ENCODE measurements around the gene OR10H3.

The OR10H3 gene

DNA sequence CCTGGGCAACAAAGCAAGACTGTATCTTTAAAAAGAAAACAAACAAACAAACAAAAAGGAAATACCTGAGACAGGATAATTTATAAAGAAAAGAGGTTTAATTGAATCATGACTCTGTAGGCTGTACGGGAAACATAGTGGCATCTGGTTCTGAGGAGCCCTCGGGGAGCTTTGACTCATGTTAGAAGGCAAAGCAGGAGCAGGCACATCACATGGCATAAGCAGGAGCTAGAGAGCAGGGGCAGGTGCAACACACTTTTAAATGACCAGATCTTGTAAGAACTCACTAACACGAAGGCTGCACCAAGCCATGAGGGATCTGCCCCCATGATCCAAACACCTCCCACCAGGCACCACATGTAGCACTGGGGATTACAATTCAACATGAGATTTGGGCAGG is 23.1 kb upstream of the OR10H3 start:
- TF ChIP-seq CTCF (IDR thresholded peaks at IDR 0.05), result no peak
- H3K4me2 ChIP-seq (ENCODE audit: low read length), result no peak overlapping the region
- no peaks in the 10 kb centered on the region for H3K4me1 ChIP-seq
- H3K27ac ChIP-seq, result no peak overlapping the region
- no peaks in the 10 kb centered on the region for H3K79me2 ChIP-seq
- H3K27me3 ChIP-seq (ENCODE audit: control insufficient read depth, insufficient read depth, low read length), result no peaks in the 10 kb centered on the region
- no peak overlapping the region for H3K4me3 ChIP-seq (ENCODE audit: low read depth, low read length)
- H3K9ac ChIP-seq, result no peak overlapping the region
- no peaks in the 10 kb centered on the region for H3K9me3 ChIP-seq (ENCODE audit: control insufficient read depth, low read length)
- no peak overlapping the region for H2AFZ ChIP-seq
- no peaks in the 10 kb centered on the region for H3K36me3 ChIP-seq (ENCODE audit: control insufficient read depth, insufficient read depth, low read length)

DNA sequence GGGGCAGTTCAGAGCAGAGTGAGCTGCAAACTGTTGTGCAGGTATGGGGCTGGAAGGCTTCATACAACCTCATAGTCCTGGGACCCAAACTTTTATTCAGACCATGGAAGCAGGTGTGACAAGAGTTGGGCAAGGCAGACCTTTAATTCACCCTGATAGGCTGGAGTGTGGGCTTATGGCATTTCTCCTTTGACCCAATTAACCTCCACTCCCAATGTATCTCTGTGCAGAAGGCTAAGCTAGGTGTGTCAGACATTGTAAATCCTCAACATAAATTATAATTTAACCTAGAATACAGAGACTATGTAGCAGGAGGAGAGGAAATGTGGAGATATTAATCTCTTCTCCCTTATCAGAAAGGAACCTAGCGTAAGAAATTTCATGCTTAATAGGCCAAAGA is 22.1 kb upstream of the OR10H3 start:
- Histone ChIP-seq H3K79me2 (no peaks in the 10 kb centered on the region), H2AFZ (no peak overlapping the region), H3K9me3 (ENCODE audit: control insufficient read depth, low read length) (no peaks in the 10 kb centered on the region), H3K4me1 (no peaks in the 10 kb centered on the region), H3K9ac (no peak overlapping the region), H3K36me3 (ENCODE audit: control insufficient read depth, insufficient read depth, low read length) (no peaks in the 10 kb centered on the region), H3K4me2 (ENCODE audit: low read length) (no peak overlapping the region), H3K27me3 (ENCODE audit: control insufficient read depth, insufficient read depth, low read length) (no peaks in the 10 kb centered on the region), H3K4me3 (ENCODE audit: low read depth, low read length) (no peak overlapping the region), H3K27ac (no peak overlapping the region)
- TF ChIP-seq CTCF (IDR thresholded peaks at IDR 0.05), result no peak

- Histone ChIP-seq H3K27ac (no peak overlapping the region), H3K27me3 (ENCODE audit: control insufficient read depth, insufficient read depth, low read length) (no peaks in the 10 kb centered on the region), H2AFZ (no peak overlapping the region)
Measured at GRCh38 chr19:15717809-15718208, 20.0 kb upstream of the OR10H3 start.

DNA sequence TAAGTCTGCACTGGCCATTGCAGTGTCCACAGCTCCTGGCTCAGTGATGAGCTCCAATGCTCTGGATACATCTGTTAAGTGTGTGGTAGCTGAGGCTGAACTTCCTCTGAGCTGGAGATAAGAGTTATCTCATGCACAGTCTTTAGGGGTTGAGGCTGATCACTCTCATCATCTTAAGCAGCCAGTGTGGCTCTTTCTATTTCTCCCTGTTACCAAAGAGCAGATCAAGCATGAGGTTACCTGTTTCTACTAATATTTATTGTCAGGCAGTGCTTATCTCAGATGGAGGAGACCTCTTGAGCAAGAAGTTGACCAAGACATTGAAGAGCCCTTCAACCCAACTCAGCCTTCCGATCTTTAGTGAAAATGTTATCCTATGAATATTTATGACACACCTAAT is 16.5 kb upstream of the OR10H3 start:
- no peak overlapping the region for H3K27ac ChIP-seq
- H3K4me1 ChIP-seq, result no peaks in the 10 kb centered on the region
- H3K79me2 ChIP-seq, result no peaks in the 10 kb centered on the region
- no peak overlapping the region for H3K9ac ChIP-seq
- H3K4me3 ChIP-seq (ENCODE audit: low read depth, low read length), result no peak overlapping the region
- H3K4me2 ChIP-seq (ENCODE audit: low read length), result no peak overlapping the region
- no peaks in the 10 kb centered on the region for H3K36me3 ChIP-seq (ENCODE audit: control insufficient read depth, insufficient read depth, low read length)
- no peaks in the 10 kb centered on the region for H3K9me3 ChIP-seq (ENCODE audit: control insufficient read depth, low read length)
- H3K27me3 ChIP-seq (ENCODE audit: control insufficient read depth, insufficient read depth, low read length), result no peaks in the 10 kb centered on the region
- no peak overlapping the region for H2AFZ ChIP-seq
- no peak for TF ChIP-seq CTCF (IDR thresholded peaks at IDR 0.05)

More at GRCh38 chr19:15717809-15718208, 20.0 kb upstream of the OR10H3 start:
- no peak for TF ChIP-seq CTCF (IDR thresholded peaks at IDR 0.05)
- no peak overlapping the region for H3K9ac ChIP-seq
- H3K4me1 ChIP-seq, result no peaks in the 10 kb centered on the region
- H3K4me2 ChIP-seq (ENCODE audit: low read length), result no peak overlapping the region
- H3K79me2 ChIP-seq, result no peaks in the 10 kb centered on the region
- H3K4me3 ChIP-seq (ENCODE audit: low read depth, low read length), result no peak overlapping the region
- H3K9me3 ChIP-seq (ENCODE audit: control insufficient read depth, low read length), result no peaks in the 10 kb centered on the region
- no peaks in the 10 kb centered on the region for H3K36me3 ChIP-seq (ENCODE audit: control insufficient read depth, insufficient read depth, low read length)

GRCh38 chr19:15722956-15723355 is 14.8 kb upstream of the OR10H3 start:
- Histone ChIP-seq H3K4me1 (no peaks in the 10 kb centered on the region), H3K4me2 (ENCODE audit: low read length) (no peak overlapping the region), H3K9ac (no peak overlapping the region), H3K27ac (no peak overlapping the region), H3K36me3 (ENCODE audit: control insufficient read depth, insufficient read depth, low read length) (no peaks in the 10 kb centered on the region), H3K27me3 (ENCODE audit: control insufficient read depth, insufficient read depth, low read length) (no peaks in the 10 kb centered on the region), H3K79me2 (no peaks in the 10 kb centered on the region), H2AFZ (no peak overlapping the region), H3K4me3 (ENCODE audit: low read depth, low read length) (no peak overlapping the region), H3K9me3 (ENCODE audit: control insufficient read depth, low read length) (no peaks in the 10 kb centered on the region)
- no peak for TF ChIP-seq CTCF (IDR thresholded peaks at IDR 0.05)
